ENCODE results near the gene SEC14L6. TPM values are rescaled to one million over a fixed set of nuclear protein-coding genes. Genes with fewer than 3 reads are reported as not detected.

The SEC14L6 gene
- total and polyA plus RNA-seq, 9 of the 15 experiments (the other 6 are each of a cell fraction or from before 2014, with no cell fraction given): 0.29 to 6.1 (median 1.9) TPM

DNA sequence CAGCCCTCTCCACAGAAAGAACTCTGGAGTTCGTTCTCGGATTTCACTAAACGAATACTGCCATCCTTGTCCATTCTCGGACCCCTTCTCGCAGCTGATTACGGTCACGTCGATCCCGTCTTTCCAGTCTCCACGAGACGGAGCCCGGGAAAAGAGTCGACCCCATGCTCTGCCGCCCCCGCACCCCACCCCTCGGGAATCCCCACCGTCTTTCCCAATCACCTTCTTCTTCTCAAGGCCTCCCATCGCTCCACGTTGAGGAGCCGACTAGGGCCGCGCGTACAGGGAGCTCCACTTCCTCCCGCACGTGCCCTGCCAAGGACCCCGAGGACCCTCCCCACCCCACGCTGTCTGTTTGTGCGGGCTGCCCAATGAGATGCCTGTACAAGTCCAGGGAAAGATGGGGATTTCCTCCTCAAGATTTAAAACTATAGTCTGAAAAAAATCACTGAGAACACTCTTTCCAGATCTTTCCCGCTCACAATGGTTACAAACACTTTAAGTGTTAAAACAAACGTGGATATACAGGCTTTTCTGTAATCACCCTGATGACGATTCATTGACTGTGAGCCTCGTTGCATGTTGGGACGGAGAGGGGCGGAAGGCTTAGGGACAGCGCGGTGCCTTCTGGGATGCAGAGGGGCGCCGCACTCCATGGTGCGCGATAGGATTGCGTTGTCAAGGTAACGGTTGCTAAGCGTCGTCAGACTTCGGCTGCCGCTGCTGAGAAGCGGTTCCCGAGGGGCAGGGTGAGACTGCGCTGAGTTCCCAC, 45.2 kb upstream of the SEC14L6 start, which contains the start of gene PES1 (continued):
- TF ChIP-seq SPI1 (IDR thresholded peaks at IDR 0.05; ENCODE audit: borderline replicate concordance, low read depth, low read length): peak; percentile 72
- no peak for TF ChIP-seq CEBPB (tag; IDR thresholded peaks at IDR 0.05)
- TF ChIP-seq STAG1 (CRISPR knock-in tag; IDR thresholded peaks at IDR 0.05; ENCODE audit: borderline replicate concordance): no peak
- no peak for TF ChIP-seq ZNF830 (CRISPR knock-in tag; IDR thresholded peaks at IDR 0.05)
- peak; percentile 95 for TF ChIP-seq ATF7 (IDR thresholded peaks at IDR 0.05)
- no peak for TF ChIP-seq THRAP3 (IDR thresholded peaks at IDR 0.05; ENCODE audit: borderline replicate concordance)
- no peak for TF ChIP-seq XRCC4 (IDR thresholded peaks at IDR 0.05; ENCODE audit: extremely low read depth, insufficient read depth, insufficient read length)
- no peak for TF ChIP-seq ZZZ3 (IDR thresholded peaks at IDR 0.05)
- TF ChIP-seq, protein P1, sequence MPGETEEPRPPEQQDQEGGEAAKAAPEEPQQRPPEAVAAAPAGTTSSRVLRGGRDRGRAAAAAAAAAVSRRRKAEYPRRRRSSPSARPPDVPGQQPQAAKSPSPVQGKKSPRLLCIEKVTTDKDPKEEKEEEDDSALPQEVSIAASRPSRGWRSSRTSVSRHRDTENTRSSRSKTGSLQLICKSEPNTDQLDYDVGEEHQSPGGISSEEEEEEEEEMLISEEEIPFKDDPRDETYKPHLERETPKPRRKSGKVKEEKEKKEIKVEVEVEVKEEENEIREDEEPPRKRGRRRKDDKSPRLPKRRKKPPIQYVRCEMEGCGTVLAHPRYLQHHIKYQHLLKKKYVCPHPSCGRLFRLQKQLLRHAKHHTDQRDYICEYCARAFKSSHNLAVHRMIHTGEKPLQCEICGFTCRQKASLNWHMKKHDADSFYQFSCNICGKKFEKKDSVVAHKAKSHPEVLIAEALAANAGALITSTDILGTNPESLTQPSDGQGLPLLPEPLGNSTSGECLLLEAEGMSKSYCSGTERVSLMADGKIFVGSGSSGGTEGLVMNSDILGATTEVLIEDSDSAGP (CRISPR knock-in tag; IDR thresholded peaks at IDR 0.05): no peak
- TF ChIP-seq GTF2E2 (tag; IDR thresholded peaks at IDR 0.05): no peak
- TF ChIP-seq RBM15 (IDR thresholded peaks at IDR 0.05; ENCODE audit: insufficient read depth, low read length): no peak
- TF ChIP-seq ZNF75A (CRISPR knock-in tag; IDR thresholded peaks at IDR 0.05): no peak
- peak; percentile 84 for TF ChIP-seq MTA1 (IDR thresholded peaks at IDR 0.05; ENCODE audit: borderline replicate concordance)
- TF ChIP-seq ARID1B (IDR thresholded peaks at IDR 0.05): no peak
- 0 out of 2 replicates have a peak, but pooled peaks have one; percentile 12 for TF ChIP-seq TAL1 (IDR thresholded peaks at IDR 0.05)
- no peak for TF ChIP-seq RHOXF2B (CRISPR knock-in tag; conservative IDR thresholded peaks at IDR 0.05)
- TF ChIP-seq, protein P2, sequence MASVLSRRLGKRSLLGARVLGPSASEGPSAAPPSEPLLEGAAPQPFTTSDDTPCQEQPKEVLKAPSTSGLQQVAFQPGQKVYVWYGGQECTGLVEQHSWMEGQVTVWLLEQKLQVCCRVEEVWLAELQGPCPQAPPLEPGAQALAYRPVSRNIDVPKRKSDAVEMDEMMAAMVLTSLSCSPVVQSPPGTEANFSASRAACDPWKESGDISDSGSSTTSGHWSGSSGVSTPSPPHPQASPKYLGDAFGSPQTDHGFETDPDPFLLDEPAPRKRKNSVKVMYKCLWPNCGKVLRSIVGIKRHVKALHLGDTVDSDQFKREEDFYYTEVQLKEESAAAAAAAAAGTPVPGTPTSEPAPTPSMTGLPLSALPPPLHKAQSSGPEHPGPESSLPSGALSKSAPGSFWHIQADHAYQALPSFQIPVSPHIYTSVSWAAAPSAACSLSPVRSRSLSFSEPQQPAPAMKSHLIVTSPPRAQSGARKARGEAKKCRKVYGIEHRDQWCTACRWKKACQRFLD (CRISPR knock-in tag; IDR thresholded peaks at IDR 0.05): peak; percentile 56; the same call in 1 of the 2 replicates
- peak; percentile 70 for TF ChIP-seq C11orf30 (IDR thresholded peaks at IDR 0.05; ENCODE audit: low read depth)
- TF ChIP-seq, protein P3, sequence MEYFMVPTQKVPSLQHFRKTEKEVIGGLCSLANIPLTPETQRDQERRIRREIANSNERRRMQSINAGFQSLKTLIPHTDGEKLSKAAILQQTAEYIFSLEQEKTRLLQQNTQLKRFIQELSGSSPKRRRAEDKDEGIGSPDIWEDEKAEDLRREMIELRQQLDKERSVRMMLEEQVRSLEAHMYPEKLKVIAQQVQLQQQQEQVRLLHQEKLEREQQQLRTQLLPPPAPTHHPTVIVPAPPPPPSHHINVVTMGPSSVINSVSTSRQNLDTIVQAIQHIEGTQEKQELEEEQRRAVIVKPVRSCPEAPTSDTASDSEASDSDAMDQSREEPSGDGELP (CRISPR knock-in tag; IDR thresholded peaks at IDR 0.05; ENCODE audit: borderline replicate concordance): peak; percentile 53; the same call in 1 of the 2 replicates
- TF ChIP-seq NCOA1 (IDR thresholded peaks at IDR 0.05; ENCODE audit: low read depth): no peak
- no peak for TF ChIP-seq PCBP2 (IDR thresholded peaks at IDR 0.05; ENCODE audit: low read depth, low read length, poor library complexity, severe bottlenecking)
- no peak for TF ChIP-seq POLR2AphosphoS2 (IDR thresholded peaks at IDR 0.05; ENCODE audit: low read length)
- no peak for TF ChIP-seq ZNF3 (CRISPR knock-in tag; IDR thresholded peaks at IDR 0.05)
- no peak for TF ChIP-seq ZNF41 (CRISPR knock-in tag; conservative IDR thresholded peaks at IDR 0.05)
- TF ChIP-seq, protein P4, sequence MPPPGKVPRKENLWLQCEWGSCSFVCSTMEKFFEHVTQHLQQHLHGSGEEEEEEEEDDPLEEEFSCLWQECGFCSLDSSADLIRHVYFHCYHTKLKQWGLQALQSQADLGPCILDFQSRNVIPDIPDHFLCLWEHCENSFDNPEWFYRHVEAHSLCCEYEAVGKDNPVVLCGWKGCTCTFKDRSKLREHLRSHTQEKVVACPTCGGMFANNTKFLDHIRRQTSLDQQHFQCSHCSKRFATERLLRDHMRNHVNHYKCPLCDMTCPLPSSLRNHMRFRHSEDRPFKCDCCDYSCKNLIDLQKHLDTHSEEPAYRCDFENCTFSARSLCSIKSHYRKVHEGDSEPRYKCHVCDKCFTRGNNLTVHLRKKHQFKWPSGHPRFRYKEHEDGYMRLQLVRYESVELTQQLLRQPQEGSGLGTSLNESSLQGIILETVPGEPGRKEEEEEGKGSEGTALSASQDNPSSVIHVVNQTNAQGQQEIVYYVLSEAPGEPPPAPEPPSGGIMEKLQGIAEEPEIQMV (tag; conservative IDR thresholded peaks at IDR 0.05; ENCODE audit: low read depth): no peak
